ENCODE results near the gene SHB.

SHB gene

DNA sequence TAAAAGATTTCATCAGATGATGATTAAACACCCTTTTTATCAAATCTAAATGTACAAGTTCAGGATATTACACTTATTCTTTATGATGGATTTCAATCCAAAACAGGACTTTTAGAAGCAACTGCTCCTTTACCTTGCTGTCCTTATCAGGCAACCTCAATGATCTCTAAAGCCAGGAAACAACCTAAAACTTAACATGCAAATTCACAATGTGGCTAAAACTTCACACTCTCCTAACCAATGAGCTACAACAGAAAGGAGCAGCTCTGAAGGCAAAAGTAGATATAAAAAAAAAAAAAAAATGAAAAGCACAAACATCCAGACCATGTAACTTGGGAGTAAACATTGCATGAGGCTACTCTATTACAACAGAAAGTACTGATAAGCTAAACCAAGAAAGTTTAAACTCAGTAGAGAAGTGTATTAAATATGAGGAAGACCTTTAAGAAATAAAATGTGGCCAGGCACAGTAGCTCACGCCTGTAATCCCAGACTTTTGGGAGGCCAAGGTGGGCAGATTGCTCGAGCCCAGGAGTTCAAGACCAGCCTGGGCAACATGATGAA lies 188.0 kb downstream of the SHB start:
- Histone ChIP-seq H3K23ac (ENCODE audit: low read length) (no peak overlapping the region), H3K79me1 (ENCODE audit: low read length) (no peaks in the 10 kb centered on the region), H3K27ac (ENCODE audit: low read depth, low read length) (no peak overlapping the region), H3K4me2 (ENCODE audit: low read length) (no peak overlapping the region), H4K8ac (ENCODE audit: low read depth, low read length) (no peak overlapping the region), H3K79me2 (ENCODE audit: control insufficient read depth, insufficient read depth, low read length) (no peaks in the 10 kb centered on the region), H4K5ac (ENCODE audit: low read length) (no peak overlapping the region), H2AK5ac (ENCODE audit: low read length) (no peak overlapping the region), H3K9ac (ENCODE audit: low read length) (no peak overlapping the region), H3K56ac (ENCODE audit: low read length) (no peak overlapping the region), H3K4me1 (ENCODE audit: control insufficient read depth, low read depth, low read length) (no peaks in the 10 kb centered on the region), H3K4me3 (ENCODE audit: low read length) (no peak overlapping the region), H3K36me3 (ENCODE audit: control insufficient read depth, insufficient read depth, low read length) (no peaks in the 10 kb centered on the region), H2BK120ac (ENCODE audit: low read depth, low read length) (no peak overlapping the region), H3K18ac (ENCODE audit: low read length) (no peak overlapping the region), H2BK5ac (ENCODE audit: low read length) (no peak overlapping the region), H2BK15ac (replicated peaks; ENCODE audit: low read depth) (no peak overlapping the region), H3K4ac (ENCODE audit: low read depth, low read length) (no peak overlapping the region), H3K27me3 (ENCODE audit: insufficient read depth, low read length, poor library complexity) (no peaks in the 10 kb centered on the region)
- no peak for DNase-seq
- WGBS (ENCODE audit: extremely low coverage, insufficient coverage, low lambda C conversion rate), result no CpG with 5 or more reads among the region's 2 CpGs

DNA sequence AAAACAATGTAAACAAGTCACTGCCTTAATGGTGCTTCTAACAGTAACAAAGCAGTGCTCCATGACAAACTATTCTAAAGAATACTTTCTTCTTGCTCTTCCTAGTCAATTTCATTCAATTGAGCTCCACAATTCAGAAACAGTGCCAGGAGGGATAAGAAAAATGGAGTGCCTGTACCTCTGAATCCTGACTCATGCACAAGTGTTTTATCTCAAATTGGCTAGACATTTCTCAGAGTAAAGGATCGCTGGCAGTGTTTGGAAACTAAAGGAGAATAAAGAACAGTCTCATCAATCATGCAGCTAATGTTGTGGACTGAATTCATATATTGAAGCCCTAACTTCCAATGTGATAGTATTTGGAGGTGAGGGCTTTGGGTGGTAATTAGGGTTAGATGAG lies 192.7 kb downstream of the SHB start:
- H3K4ac ChIP-seq (ENCODE audit: low read depth, low read length), result no peak overlapping the region
- H3K9ac ChIP-seq (ENCODE audit: low read length), result no peak overlapping the region
- H3K18ac ChIP-seq (ENCODE audit: low read length), result no peak overlapping the region
- no peak overlapping the region for H3K23ac ChIP-seq (ENCODE audit: low read length)
- no peaks in the 10 kb centered on the region for H3K79me2 ChIP-seq (ENCODE audit: control insufficient read depth, insufficient read depth, low read length)
- no peak overlapping the region for H3K4me3 ChIP-seq (ENCODE audit: low read length)
- no peak overlapping the region for H2BK120ac ChIP-seq (ENCODE audit: low read depth, low read length)
- no peaks in the 10 kb centered on the region for H3K36me3 ChIP-seq (ENCODE audit: control insufficient read depth, insufficient read depth, low read length)
- H3K27ac ChIP-seq (ENCODE audit: low read depth, low read length), result no peak overlapping the region
- H4K8ac ChIP-seq (ENCODE audit: low read depth, low read length), result no peak overlapping the region
- H2BK5ac ChIP-seq (ENCODE audit: low read length), result no peak overlapping the region
- H3K27me3 ChIP-seq (ENCODE audit: insufficient read depth, low read length, poor library complexity), result no peaks in the 10 kb centered on the region
- H2BK15ac ChIP-seq (replicated peaks; ENCODE audit: low read depth), result no peak overlapping the region
- no peaks in the 10 kb centered on the region for H3K79me1 ChIP-seq (ENCODE audit: low read length)
- no peak overlapping the region for H3K4me2 ChIP-seq (ENCODE audit: low read length)
- no peak overlapping the region for H4K5ac ChIP-seq (ENCODE audit: low read length)
- H2AK5ac ChIP-seq (ENCODE audit: low read length), result no peak overlapping the region
- H3K56ac ChIP-seq (ENCODE audit: low read length), result no peak overlapping the region
- DNase-seq, result no peak
- H3K4me1 ChIP-seq (ENCODE audit: control insufficient read depth, low read depth, low read length), result no peaks in the 10 kb centered on the region
- WGBS (ENCODE audit: extremely low coverage, insufficient coverage, low lambda C conversion rate), result no CpG with 5 or more reads among the region's 1 CpG

DNA sequence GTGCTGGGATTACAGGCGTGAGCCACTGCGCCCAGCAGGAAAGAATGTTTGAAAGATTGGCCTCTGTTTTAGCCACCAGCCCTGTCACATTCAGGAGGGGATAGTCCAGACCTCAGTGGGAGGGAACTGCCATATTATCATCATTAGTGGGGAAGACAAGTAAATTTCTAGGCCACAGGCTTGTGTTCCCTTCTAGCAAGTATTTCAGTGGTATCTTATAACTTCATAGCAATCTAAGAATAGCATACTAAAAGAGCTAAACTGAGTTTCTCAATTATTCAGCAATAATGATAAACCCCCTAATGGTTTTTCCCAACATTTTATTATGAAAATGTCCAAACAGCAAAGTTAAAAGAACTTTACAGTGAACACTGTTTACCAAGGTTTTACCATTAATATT lies 195.1 kb downstream of the SHB start:
- Histone ChIP-seq H2AK5ac (ENCODE audit: low read length) (no peak overlapping the region), H3K56ac (ENCODE audit: low read length) (no peak overlapping the region), H4K8ac (ENCODE audit: low read depth, low read length) (no peak overlapping the region), H3K9ac (ENCODE audit: low read length) (no peak overlapping the region), H3K4ac (ENCODE audit: low read depth, low read length) (no peak overlapping the region), H2BK15ac (replicated peaks; ENCODE audit: low read depth) (no peak overlapping the region), H3K4me3 (ENCODE audit: low read length) (no peak overlapping the region), H3K23ac (ENCODE audit: low read length) (no peak overlapping the region), H2BK120ac (ENCODE audit: low read depth, low read length) (no peak overlapping the region), H2BK5ac (ENCODE audit: low read length) (no peak overlapping the region), H3K4me1 (ENCODE audit: control insufficient read depth, low read depth, low read length) (no peaks in the 10 kb centered on the region), H3K79me2 (ENCODE audit: control insufficient read depth, insufficient read depth, low read length) (no peaks in the 10 kb centered on the region), H3K27me3 (ENCODE audit: insufficient read depth, low read length, poor library complexity) (no peaks in the 10 kb centered on the region), H4K5ac (ENCODE audit: low read length) (no peak overlapping the region), H3K27ac (ENCODE audit: low read depth, low read length) (no peak overlapping the region), H3K18ac (ENCODE audit: low read length) (no peak overlapping the region), H3K79me1 (ENCODE audit: low read length) (no peaks in the 10 kb centered on the region), H3K36me3 (ENCODE audit: control insufficient read depth, insufficient read depth, low read length) (no peaks in the 10 kb centered on the region), H3K4me2 (ENCODE audit: low read length) (no peak overlapping the region)
- DNase-seq, result no peak
- WGBS (ENCODE audit: extremely low coverage, insufficient coverage, low lambda C conversion rate), result no CpG with 5 or more reads among the region's 2 CpGs

DNA sequence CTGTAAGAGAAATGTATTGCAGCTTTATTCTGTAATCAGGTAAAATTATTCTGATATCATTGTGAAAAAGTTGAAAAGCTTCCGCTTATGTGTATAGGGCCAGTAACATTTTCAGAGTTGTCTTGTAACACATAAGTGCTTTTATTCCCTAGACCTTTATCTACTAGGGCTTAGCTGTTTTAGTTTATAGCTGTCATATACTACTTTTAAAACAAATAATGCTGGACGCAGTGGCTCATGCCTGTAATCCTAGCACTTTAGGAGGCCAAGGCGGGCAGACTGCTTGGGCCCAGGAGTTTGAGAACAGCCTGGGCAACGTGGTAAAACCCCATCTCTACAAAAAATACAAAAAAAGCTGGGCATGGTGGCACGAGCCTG lies 198.2 kb downstream of the SHB start:
- Histone ChIP-seq H3K79me2 (ENCODE audit: control insufficient read depth, insufficient read depth, low read length) (no peaks in the 10 kb centered on the region), H2BK5ac (ENCODE audit: low read length) (no peak overlapping the region), H3K79me1 (ENCODE audit: low read length) (no peaks in the 10 kb centered on the region), H3K27me3 (ENCODE audit: insufficient read depth, low read length, poor library complexity) (no peaks in the 10 kb centered on the region), H2BK15ac (replicated peaks; ENCODE audit: low read depth) (no peak overlapping the region), H3K56ac (ENCODE audit: low read length) (no peak overlapping the region), H3K4me2 (ENCODE audit: low read length) (no peak overlapping the region), H3K23ac (ENCODE audit: low read length) (no peak overlapping the region), H3K4me1 (ENCODE audit: control insufficient read depth, low read depth, low read length) (no peaks in the 10 kb centered on the region), H2AK5ac (ENCODE audit: low read length) (no peak overlapping the region), H3K27ac (ENCODE audit: low read depth, low read length) (no peak overlapping the region), H3K9ac (ENCODE audit: low read length) (no peak overlapping the region), H4K8ac (ENCODE audit: low read depth, low read length) (no peak overlapping the region), H3K4me3 (ENCODE audit: low read length) (no peak overlapping the region), H3K18ac (ENCODE audit: low read length) (no peak overlapping the region), H2BK120ac (ENCODE audit: low read depth, low read length) (no peak overlapping the region), H4K5ac (ENCODE audit: low read length) (no peak overlapping the region), H3K4ac (ENCODE audit: low read depth, low read length) (no peak overlapping the region), H3K36me3 (ENCODE audit: control insufficient read depth, insufficient read depth, low read length) (no peaks in the 10 kb centered on the region)
- no CpG with 5 or more reads among the region's 5 CpGs for WGBS (ENCODE audit: extremely low coverage, insufficient coverage, low lambda C conversion rate)
- no peak for DNase-seq

DNA sequence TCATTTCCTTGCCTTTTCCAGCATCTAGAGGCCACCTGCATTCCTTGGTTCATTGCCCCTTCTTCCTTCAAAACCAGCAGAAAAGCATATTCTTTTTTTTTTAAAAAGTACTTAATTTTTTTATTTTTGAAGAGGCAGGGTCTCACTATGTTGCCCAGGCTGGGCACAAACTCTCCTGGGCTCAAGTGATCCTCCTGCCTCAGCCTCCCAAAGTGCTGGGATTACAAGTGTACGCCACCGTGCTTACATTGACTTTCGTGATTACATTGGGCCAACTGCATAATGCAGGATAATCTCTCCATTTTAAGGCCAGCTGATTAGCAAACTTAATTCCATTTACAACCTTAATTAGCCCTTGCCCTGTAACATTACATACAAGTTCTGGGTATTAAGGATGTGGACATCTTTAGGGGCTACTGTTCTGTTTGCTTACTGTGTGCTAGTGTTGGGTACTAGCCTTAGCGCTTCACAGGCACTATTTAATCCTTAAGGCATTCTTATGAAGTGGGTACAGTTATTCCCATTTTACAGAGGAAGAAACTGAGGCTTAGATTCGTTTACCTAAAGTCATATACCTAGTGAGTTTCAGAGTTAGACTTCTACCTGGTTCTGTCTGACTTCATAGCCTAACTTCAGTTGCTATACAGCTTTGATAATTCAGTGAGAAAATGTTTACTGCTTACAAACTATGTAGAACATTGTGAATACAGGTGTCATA lies 198.8 kb downstream of the SHB start:
- H2BK5ac ChIP-seq (ENCODE audit: low read length), result no peak overlapping the region
- H3K4me1 ChIP-seq (ENCODE audit: control insufficient read depth, low read depth, low read length), result no peaks in the 10 kb centered on the region
- no peak overlapping the region for H3K4me2 ChIP-seq (ENCODE audit: low read length)
- WGBS (ENCODE audit: extremely low coverage, insufficient coverage, low lambda C conversion rate), result no CpG with 5 or more reads among the region's 5 CpGs
- no peak overlapping the region for H3K56ac ChIP-seq (ENCODE audit: low read length)
- H3K27ac ChIP-seq (ENCODE audit: low read depth, low read length), result no peak overlapping the region
- no peak for DNase-seq
- H3K4me3 ChIP-seq (ENCODE audit: low read length), result no peak overlapping the region
- no peak overlapping the region for H3K9ac ChIP-seq (ENCODE audit: low read length)
- no peaks in the 10 kb centered on the region for H3K36me3 ChIP-seq (ENCODE audit: control insufficient read depth, insufficient read depth, low read length)
- H4K8ac ChIP-seq (ENCODE audit: low read depth, low read length), result no peak overlapping the region
- H2BK15ac ChIP-seq (replicated peaks; ENCODE audit: low read depth), result no peak overlapping the region
- H3K79me1 ChIP-seq (ENCODE audit: low read length), result no peaks in the 10 kb centered on the region
- no peaks in the 10 kb centered on the region for H3K79me2 ChIP-seq (ENCODE audit: control insufficient read depth, insufficient read depth, low read length)
- H3K27me3 ChIP-seq (ENCODE audit: insufficient read depth, low read length, poor library complexity), result no peaks in the 10 kb centered on the region
- H2AK5ac ChIP-seq (ENCODE audit: low read length), result no peak overlapping the region
- no peak overlapping the region for H3K23ac ChIP-seq (ENCODE audit: low read length)
- no peak overlapping the region for H4K5ac ChIP-seq (ENCODE audit: low read length)
- H3K4ac ChIP-seq (ENCODE audit: low read depth, low read length), result no peak overlapping the region
- H2BK120ac ChIP-seq (ENCODE audit: low read depth, low read length), result no peak overlapping the region
- H3K18ac ChIP-seq (ENCODE audit: low read length), result no peak overlapping the region

Data from mesendoderm (in vitro differentiated cells).